Stimulated activated CD4-positive, alpha-beta T cell treated with anti-CD3 and anti-CD28 coated beads, Interleukin-2, amount 100 ng/mL, for 24 hours (primary cell): Measurements from ENCODE around the gene ZFHX3.

ENCODE experiments used
- DNase-seq, 2 donors: peaks; one replicate each; pipeline ENCODE4 v3.0.0-alpha.2; 2020

ZFHX3 gene

GRCh38 chr16:73037845-73038570, 9.9 kb downstream of the ZFHX3 start:
- DNase-seq: no peak

- no peak for DNase-seq
Measured at GRCh38 chr16:73037331-73037745, 10.6 kb downstream of the ZFHX3 start.

GRCh38 chr16:73036074-73036826, 11.7 kb downstream of the ZFHX3 start:
- DNase-seq: no peak

DNA sequence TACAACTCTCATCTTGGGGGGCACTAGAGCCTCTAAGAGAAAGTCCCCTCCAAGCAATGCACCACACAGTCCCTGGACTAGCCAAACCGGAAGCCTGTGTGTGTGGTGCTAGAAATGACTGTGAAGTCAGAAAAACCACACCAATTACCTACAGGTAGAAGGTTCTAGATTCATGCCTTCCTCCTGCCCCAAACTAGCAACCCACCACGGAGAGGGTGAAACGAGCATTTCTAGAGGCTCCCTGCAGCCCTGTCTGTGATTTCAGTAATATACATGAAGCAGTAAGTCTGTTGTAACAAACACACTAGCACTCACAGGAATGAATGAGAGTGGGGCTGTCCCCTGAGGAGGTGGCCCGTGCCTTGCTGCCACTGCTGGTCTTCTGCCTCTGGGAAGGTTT, 13.6 kb downstream of the ZFHX3 start:
- no peak for DNase-seq

DNA sequence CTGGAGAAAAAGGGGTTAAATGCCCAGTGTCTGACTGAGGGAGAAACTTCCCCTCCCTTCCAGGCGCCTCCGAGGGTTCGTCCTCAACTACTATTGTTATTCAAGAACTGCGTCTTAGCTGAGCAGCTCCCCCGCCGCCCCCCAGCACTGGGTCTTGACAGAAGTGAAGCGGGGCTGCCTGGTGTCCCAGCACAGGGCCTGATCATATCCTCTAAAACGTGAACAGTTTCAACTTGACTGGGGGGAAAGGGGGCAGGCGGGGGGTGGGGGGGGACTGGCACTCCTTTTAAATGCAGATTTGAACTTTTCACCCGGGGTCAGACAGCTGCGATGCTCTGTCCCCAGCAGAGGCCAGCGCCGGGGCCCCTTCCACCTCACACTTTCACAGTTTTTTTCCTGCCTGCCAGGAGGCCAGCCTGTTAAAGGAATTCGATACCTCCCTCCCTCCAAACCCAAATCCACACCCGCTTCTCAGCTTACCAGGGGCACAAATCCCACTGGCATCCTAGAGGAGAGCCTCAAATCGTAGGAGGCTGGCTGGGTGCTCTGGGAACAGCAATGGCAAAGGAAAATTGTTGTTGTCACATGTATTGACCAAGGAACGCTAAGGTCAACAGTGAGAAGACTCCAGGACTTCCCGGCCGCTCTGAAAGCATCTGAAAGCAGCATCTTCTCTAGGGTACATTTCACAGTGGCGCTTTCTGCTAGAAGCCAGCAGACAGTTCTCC, 14.5 kb downstream of the ZFHX3 start:
- DNase-seq: no peak

DNA sequence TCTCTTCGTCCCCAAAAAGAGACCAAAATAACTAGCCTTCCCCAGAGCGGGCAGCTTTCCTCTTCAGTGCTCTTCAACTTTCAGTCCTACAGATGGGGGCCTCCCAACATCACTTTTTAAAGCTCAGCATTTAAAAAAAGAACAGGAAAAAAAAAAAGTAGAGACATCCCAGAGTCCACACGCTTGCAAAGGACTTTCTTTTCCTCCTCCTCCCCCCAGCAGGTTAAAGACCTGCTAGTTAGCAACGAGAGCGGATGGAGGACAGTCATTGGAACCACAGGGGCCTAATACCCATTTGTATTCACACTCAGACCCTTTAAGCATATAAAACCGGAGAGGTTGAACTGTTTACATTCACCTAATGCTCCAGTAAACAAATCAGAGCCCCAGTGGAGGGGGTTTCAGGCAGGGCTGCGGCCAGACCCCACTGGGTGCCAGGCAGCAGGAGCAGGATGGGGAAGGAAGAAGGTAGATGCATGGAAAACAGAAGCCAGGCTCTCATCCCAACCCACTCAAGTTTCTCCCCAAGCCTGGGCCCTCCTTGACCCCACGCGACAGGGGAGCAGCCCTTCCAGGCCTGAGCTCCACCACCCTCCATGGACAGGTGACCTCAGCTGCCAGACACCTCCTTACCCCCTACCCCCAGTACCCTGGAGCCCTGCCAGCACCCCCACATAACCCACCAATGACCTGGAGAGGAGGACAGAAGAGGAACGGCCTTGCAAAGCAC, 15.2 kb downstream of the ZFHX3 start:
- no peak for DNase-seq

GRCh38 chr16:73031984-73032383, 15.9 kb downstream of the ZFHX3 start:
- no peak for DNase-seq

GRCh38 chr16:73031155-73031866, 16.6 kb downstream of the ZFHX3 start:
- no peak for DNase-seq

DNA sequence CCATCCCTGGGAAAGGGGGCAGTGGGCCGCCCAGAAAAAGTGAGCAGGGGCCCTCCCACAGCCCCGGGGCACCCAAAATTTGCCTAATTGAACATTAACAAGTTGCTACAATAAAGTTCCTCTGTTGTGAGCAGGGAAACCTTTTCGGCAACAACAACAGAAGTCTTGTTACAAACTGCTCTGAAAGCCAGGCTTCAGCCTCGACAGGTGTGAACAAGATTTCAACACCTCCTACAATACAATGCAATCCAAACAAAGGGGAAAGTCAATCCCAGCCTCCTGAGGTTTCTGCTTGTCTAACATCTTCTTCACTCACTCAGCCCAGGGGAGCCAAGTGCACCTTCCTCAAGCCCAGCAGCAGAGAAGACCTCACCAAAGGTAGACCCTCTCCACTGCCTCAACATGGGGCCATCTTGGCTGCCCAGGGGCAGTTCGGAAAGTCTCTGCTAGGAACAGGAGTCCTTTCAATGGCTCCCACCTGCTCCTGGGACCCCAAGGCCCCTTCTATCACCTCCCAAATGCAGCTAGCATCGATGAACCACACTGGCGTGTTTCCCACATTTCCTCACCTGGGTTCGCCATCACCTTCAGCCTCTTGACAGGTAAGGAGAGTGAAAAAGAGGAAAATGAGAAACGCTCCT, 19.1 kb downstream of the ZFHX3 start:
- no peak for DNase-seq

DNA sequence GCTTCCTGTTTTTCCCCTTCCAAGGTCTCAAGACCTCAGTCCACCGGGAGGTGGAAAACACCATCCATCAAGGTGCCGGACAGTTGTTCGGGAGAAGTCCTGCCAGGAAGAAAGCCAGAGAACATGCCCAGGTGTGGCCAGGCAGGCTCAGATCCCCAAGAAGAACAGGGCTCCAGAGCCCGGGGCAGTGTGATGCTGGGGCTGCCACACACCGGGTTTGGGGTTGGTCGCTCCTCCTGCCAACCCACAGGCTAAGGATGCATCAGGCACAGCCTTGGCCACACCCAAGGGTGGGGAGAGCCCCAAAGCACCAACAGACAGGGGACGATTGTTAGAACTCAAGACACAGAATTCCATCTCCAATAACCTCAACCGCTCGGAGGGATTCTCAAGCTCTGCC, 19.7 kb downstream of the ZFHX3 start:
- DNase-seq: no peak

GRCh38 chr16:73027685-73028111, 20.2 kb downstream of the ZFHX3 start:
- no peak for DNase-seq

- no peak for DNase-seq
Measured at GRCh38 chr16:73026754-73027684, 20.9 kb downstream of the ZFHX3 start.

GRCh38 chr16:73025856-73026210, 22.1 kb downstream of the ZFHX3 start:
- no peak for DNase-seq

DNA sequence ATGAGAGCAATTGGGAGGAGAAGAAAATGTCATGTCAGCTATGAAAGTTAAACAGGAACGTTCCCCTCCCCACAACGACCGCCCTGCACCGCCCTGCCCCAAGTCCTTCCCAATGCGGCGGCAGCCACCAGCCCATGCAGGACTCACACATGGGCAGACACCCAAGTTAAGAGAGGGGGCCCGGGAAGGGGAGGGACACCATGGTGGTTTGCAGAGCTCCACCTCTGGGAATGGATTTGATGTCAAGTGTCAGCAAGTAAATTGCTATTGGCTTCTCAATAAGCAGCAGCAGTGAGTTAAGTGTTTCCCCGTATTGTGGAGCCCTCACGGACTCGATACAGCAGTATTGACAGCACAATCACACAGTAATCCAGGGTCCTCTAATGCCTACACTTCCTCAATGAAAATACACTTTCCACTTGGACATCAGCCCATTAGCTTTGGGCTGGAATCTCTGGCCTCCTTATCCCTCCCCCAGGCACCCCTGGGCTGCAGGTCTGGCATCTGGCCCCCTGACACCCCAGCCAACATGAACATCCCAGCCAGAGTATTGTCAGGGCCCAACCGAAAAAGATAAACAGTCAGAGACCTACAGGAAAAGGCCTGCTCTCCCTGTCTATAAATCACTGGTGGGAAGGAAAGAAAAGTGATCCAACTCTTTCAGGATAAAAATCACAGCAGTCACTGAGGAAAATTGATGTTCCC, 22.6 kb downstream of the ZFHX3 start:
- DNase-seq: no peak

GRCh38 chr16:73024571-73025105, 23.3 kb downstream of the ZFHX3 start:
- DNase-seq: no peak

GRCh38 chr16:73023752-73024570, 24.0 kb downstream of the ZFHX3 start:
- no peak for DNase-seq

DNA sequence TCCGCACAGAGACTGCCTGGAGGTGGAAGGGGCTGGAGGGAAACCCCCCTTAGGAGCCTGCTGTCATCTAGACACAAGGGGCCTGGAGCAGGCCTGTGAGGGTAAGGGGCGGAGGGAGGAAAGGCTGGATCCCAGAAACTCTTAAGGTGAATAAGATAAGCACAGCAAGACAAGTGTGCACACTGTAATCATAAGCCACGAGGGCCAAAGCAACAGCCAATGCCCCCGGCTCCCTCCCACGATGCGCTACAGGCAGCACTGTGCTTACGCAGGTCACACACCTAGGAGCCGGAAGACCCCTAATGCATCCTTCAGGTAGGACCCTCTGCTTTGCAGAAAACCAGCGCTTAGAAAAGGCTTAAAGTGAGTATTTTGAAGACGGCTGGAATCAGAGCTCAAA, 24.6 kb downstream of the ZFHX3 start:
- no peak for DNase-seq

GRCh38 chr16:73022534-73022933, 25.4 kb downstream of the ZFHX3 start:
- DNase-seq: no peak
